GM12878 (cell line): Measurements from ENCODE around the gene APLP1. TPM values are rescaled to one million over a fixed set of nuclear protein-coding genes. Genes with fewer than 3 reads are reported as not detected.

Source experiments
- ATAC-seq: fragments of 200-7000 bp; cut with Tn5 transposase; 3 replicates; pipeline ENCODE4 v1.9.1; 2020; ENCODE audit warnings: mild to moderate bottlenecking, moderate library complexity
- BruUV-seq: library from RNA; stranded (reverse); fragments of 400-500 nt; replicated peaks from 2 replicates; lab custom pipeline; 2021; lab: Mats Ljungman, UMichigan
- CTCF ChIA-PET: fragments of 300-600 bp; sonication (Branson Sonifier 250); formaldehyde crosslinking; extraction: SDS; loops from one replicate; lab custom pipeline; 2021; ENCODE audit warnings: inconsistent platforms; lab: Yijun Ruan, JAX
- POLR2A ChIA-PET: fragments of 350-600 bp; formaldehyde crosslinking; extraction: SDS; loops from one replicate; lab custom pipeline; 2021; ENCODE audit warnings: inconsistent platforms; lab: Charles Lee
- RAD21 ChIA-PET: fragments of 300-600 bp; sonication (Branson Sonifier 250); formaldehyde crosslinking; loops from one replicate; lab custom pipeline; 2023; ENCODE audit warnings: antibody characterized with exemption; ENCODE audit not compliant: unreplicated experiment; lab: Charles Lee
- SMC1A ChIA-PET: fragments of 300-600 bp; sonication (Branson Sonifier 250); formaldehyde crosslinking; loops from one replicate; lab custom pipeline; 2023; ENCODE audit not compliant: unreplicated experiment, uncharacterized antibody; lab: Charles Lee
- DNase-seq: peaks from one replicate; pipeline ENCODE4 v3.0.0-alpha.2; 2011; ENCODE audit warnings: low read depth, low spot score
- FAIRE-seq: peaks from 3 replicates; lab custom pipeline; 2011; peaks lifted over from hg19 to GRCh38; lab: Jason Lieb, UNC
- H2AFZ ChIP-seq: 2 replicates; pipeline ENCODE4 v1.6.0; 2011; ENCODE audit warnings: low read depth, low read length, control low read depth; ENCODE audit not compliant: control insufficient read depth
- H3K27ac ChIP-seq: 2 replicates; pipeline ENCODE4 v1.5.1; 2011; ENCODE audit warnings: control low read depth; ENCODE audit not compliant: control insufficient read depth, insufficient read depth
- H3K27me3 ChIP-seq, 2 experiments: replicated peaks in 1 of 2; 2 replicates each; pipeline versions ENCODE4 v1.6.0 to v1.6.1; 2011; ENCODE audit warnings: low read length in 1 of 2; ENCODE audit not compliant: control insufficient read depth in 2 of 2, insufficient read depth in 2 of 2
- H3K36me3 ChIP-seq, 2 experiments: 2 replicates each; pipeline ENCODE4 v1.5.1; 2011; ENCODE audit warnings: low read length in 1 of 2; ENCODE audit not compliant: control insufficient read depth in 2 of 2, insufficient read depth in 2 of 2
- H3K4me1 ChIP-seq: 2 replicates; pipeline ENCODE4 v1.6.1; 2011; ENCODE audit warnings: mild to moderate bottlenecking, low read length, moderate library complexity, mixed read lengths; ENCODE audit not compliant: control insufficient read depth, insufficient read depth
- H3K4me2 ChIP-seq: 2 replicates; pipeline ENCODE4 v1.6.0; 2011; ENCODE audit warnings: control low read depth; ENCODE audit not compliant: control insufficient read depth, insufficient read depth
- H3K4me3 ChIP-seq: fragments of 200-600 bp; sonication (generic); 2 replicates; pipeline ENCODE4 v1.5.1; 2016
- H3K79me2 ChIP-seq: 2 replicates; pipeline ENCODE4 v1.6.0; 2011; ENCODE audit warnings: low read length; ENCODE audit not compliant: control insufficient read depth, insufficient read depth
- H3K9ac ChIP-seq: 2 replicates; pipeline ENCODE4 v1.8.0; 2011; ENCODE audit warnings: low read length, control low read depth, mixed read lengths; ENCODE audit not compliant: control insufficient read depth, insufficient read depth
- H3K9me3 ChIP-seq: replicated peaks from 3 replicates; pipeline ENCODE4 v1.5.1; 2011; ENCODE audit warnings: mild to moderate bottlenecking, low read length; ENCODE audit not compliant: control insufficient read depth, insufficient read depth
- H4K20me1 ChIP-seq: 2 replicates; pipeline ENCODE4 v1.6.0; 2011; ENCODE audit not compliant: control insufficient read depth, insufficient read depth
- ASH2L ChIP-seq: fragments of 300-600, 200-600 bp; sonication (generic); IDR thresholded peaks from 2 replicates; pipeline ENCODE4 v1.6.1; 2017; ENCODE audit warnings: low read depth, mild to moderate bottlenecking, borderline replicate concordance
- ATF7 ChIP-seq: fragments of 450-650 bp; IDR thresholded peaks from 2 replicates; pipeline ENCODE4 v1.6.1; 2016; ENCODE audit warnings: low read depth, mild to moderate bottlenecking
- CBX5 ChIP-seq: sonication (generic); IDR thresholded peaks from 2 replicates; pipeline ENCODE4 v1.6.1; 2016; ENCODE audit warnings: low read depth, moderate library complexity, mild to moderate bottlenecking, inconsistent platforms
- GABPA ChIP-seq: IDR thresholded peaks from 2 replicates; pipeline ENCODE4 v1.6.1; 2014; ENCODE audit warnings: antibody characterized with exemption, low read depth, mild to moderate bottlenecking, inconsistent platforms
- NBN ChIP-seq: fragments of 450-650 bp; IDR thresholded peaks from 2 replicates; pipeline ENCODE4 v1.6.1; 2016
- NFXL1 ChIP-seq: fragments of 450-650 bp; IDR thresholded peaks from 2 replicates; pipeline ENCODE4 v1.6.1; 2017; ENCODE audit warnings: antibody characterized with exemption, mild to moderate bottlenecking, borderline replicate concordance
- SMAD5 ChIP-seq: IDR thresholded peaks from 2 replicates; pipeline ENCODE4 v1.6.1; 2016; ENCODE audit warnings: antibody characterized with exemption, low read depth
- ZBED1 ChIP-seq: IDR thresholded peaks from 2 replicates; pipeline ENCODE4 v1.6.1; 2016; ENCODE audit warnings: borderline replicate concordance
- ZNF217 ChIP-seq: fragments of 450-650 bp; IDR thresholded peaks from 2 replicates; pipeline ENCODE4 v1.6.1; 2017; ENCODE audit warnings: antibody characterized with exemption, mild to moderate bottlenecking
- WGBS: methylation state at CpG from one replicate; pipeline ENCODE4 v1.1.6; 2016; ENCODE audit warnings: low lambda C conversion rate; ENCODE audit not compliant: insufficient replicate concordance, insufficient coverage; ENCODE audit errors: missing lambda C conversion rate; 5-methylcytosine and 5-hydroxymethylcytosine counted together
- in situ Hi-C: fragments of 300-500 bp; cut with MboI; formaldehyde crosslinking; loops from 9 replicates; pipeline ENCODE4 v1.14.3; 2018; ENCODE audit warnings: mixed read lengths
- intact Hi-C: fragments of 100-400 bp; cut with micrococcal nuclease; formaldehyde crosslinking; loops from one replicate; pipeline ENCODE4 v1.14.2; 2022; ENCODE audit not compliant: unreplicated experiment
- polyA plus RNA-seq, 11 experiments: library from polyadenylated mRNA; depleted of rRNA in 4 of 11; unstranded in 6 of 11; stranded (reverse) in 5 of 11; fragments of >200 nt; fragmentation: Nextera tagmentation in 4 of 11; fragmentation: Illumina TruSeq in 1 of 11; extraction: Ambion mirVana in 4 of 11; extraction: Trizol in 1 of 11; gene quantifications; 1 replicate in 1 of 11; 2 replicates in 10 of 11; pipeline versions ENCODE4 v1.2.1 to v1.2.3, GENCODE V29; 2011 to 2016; ENCODE audit warnings: inconsistent platforms in 2 of 11, missing spikeins in 2 of 11, low read depth in 1 of 11
- total RNA-seq, 4 experiments: library from RNA; depleted of rRNA in 3 of 4; stranded (reverse); fragments of >200 nt in 3 of 4; fragmentation: Illumina TruSeq in 1 of 4; extraction: Trizol in 1 of 4; gene quantifications; 2 replicates each; pipeline versions ENCODE4 v1.2.1 to v1.2.3, GENCODE V29; 2013 to 2021
- TF ChIP-seq, protein P1 (sequence below): fragments of 450-650 bp; IDR thresholded peaks from 2 replicates; pipeline ENCODE4 v1.6.1; 2018; ENCODE audit warnings: mild to moderate bottlenecking, low read depth, moderate library complexity; ENCODE audit not compliant: partially characterized antibody

APLP1 gene
- total and polyA plus RNA-seq, 10 of the 15 experiments (the other 5 are each of a cell fraction or from before 2014, with no cell fraction given) = 0.07 to 2.2 (median 0.91) TPM; not detected in 1

GRCh38 chr19:35885904-35886303 is 17.5 kb downstream of the APLP1 start:
- DNase-seq (no peak), ATAC-seq (no peak), FAIRE-seq (no peak)
- H3K4me3 ChIP-seq = no peak overlapping the region
- H3K9me3 ChIP-seq = no peaks in the 10 kb centered on the region
- ChIA-PET CTCF (interaction anchor here (0.8 to 9.6 kb wide), 3 partner anchors 29 to 191 kb away, joined by 3 to 145 read pairs (median 4); no protein-coding TSS in a partner anchor), RAD21 (interaction anchor here (7.3 kb wide), 1 partner anchor 46 kb away, joined by 107 read pairs; no protein-coding TSS in a partner anchor), POLR2A (interaction anchor here (0.5 to 1.0 kb wide), 4 partner anchors 9 to 217 kb away, joined by 3 to 7 read pairs (median 4); no protein-coding TSS in a partner anchor), SMC1A (interaction anchor here (0.6 to 2.4 kb wide), 3 partner anchors 12 to 62 kb away, joined by 3 to 12 read pairs (median 3); no protein-coding TSS in a partner anchor)
- H3K4me1 ChIP-seq = no peaks in the 10 kb centered on the region
- no peaks in the 10 kb centered on the region for H3K27me3 ChIP-seq
- no peak overlapping the region for H3K27ac ChIP-seq
- no TSS peak for BruUV-seq
- no peak overlapping the region for H3K9ac ChIP-seq
- peaks cover 3% of the 10 kb centered on the region; the same call in 1 of the 2 replicates for H4K20me1 ChIP-seq
- H3K4me2 ChIP-seq = no peak overlapping the region
- no peaks in the 10 kb centered on the region for H3K79me2 ChIP-seq
- TF ChIP-seq GABPA (no peak), ZBED1 (no peak), CBX5 (no peak), ATF7 (no peak), ZNF217 (no peak), ASH2L (no peak), NFXL1 (no peak), SMAD5 (no peak), NBN (no peak)
- TF ChIP-seq, protein P1, sequence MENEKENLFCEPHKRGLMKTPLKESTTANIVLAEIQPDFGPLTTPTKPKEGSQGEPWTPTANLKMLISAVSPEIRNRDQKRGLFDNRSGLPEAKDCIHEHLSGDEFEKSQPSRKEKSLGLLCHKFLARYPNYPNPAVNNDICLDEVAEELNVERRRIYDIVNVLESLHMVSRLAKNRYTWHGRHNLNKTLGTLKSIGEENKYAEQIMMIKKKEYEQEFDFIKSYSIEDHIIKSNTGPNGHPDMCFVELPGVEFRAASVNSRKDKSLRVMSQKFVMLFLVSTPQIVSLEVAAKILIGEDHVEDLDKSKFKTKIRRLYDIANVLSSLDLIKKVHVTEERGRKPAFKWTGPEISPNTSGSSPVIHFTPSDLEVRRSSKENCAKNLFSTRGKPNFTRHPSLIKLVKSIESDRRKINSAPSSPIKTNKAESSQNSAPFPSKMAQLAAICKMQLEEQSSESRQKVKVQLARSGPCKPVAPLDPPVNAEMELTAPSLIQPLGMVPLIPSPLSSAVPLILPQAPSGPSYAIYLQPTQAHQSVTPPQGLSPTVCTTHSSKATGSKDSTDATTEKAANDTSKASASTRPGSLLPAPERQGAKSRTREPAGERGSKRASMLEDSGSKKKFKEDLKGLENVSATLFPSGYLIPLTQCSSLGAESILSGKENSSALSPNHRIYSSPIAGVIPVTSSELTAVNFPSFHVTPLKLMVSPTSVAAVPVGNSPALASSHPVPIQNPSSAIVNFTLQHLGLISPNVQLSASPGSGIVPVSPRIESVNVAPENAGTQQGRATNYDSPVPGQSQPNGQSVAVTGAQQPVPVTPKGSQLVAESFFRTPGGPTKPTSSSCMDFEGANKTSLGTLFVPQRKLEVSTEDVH = no peak
- no peak overlapping the region for H2AFZ ChIP-seq
- in situ Hi-C loops = loop anchor here (5.0 kb wide), 1 partner anchor 46 kb away; no protein-coding TSS in a partner anchor
- H3K36me3 ChIP-seq = peaks cover 18 to 19% of the 10 kb centered on the region in 2 experiments
- WGBS = 88% methylated on average over 7 of the region's 8 CpGs
- intact Hi-C loops = no loop called here
